Loucy (cell line): Measurements from ENCODE around the gene GORASP2.

ENCODE experiments used
- EZH2phosphoT487 ChIP-seq: fragments of 200-600 bp; IDR thresholded peaks from 2 replicates; pipeline ENCODE4 v1.6.1; 2018; ENCODE audit warnings: antibody characterized with exemption, mild to moderate bottlenecking, moderate library complexity, borderline replicate concordance
- TF ChIP-seq, protein P1 (sequence below): fragments of 200-600 bp; sonication (generic); conservative IDR thresholded peaks from 2 replicates; pipeline ENCODE4 v1.5.1; 2014; ENCODE audit warnings: mild to moderate bottlenecking, antibody characterized with exemption, low read length

DNA sequence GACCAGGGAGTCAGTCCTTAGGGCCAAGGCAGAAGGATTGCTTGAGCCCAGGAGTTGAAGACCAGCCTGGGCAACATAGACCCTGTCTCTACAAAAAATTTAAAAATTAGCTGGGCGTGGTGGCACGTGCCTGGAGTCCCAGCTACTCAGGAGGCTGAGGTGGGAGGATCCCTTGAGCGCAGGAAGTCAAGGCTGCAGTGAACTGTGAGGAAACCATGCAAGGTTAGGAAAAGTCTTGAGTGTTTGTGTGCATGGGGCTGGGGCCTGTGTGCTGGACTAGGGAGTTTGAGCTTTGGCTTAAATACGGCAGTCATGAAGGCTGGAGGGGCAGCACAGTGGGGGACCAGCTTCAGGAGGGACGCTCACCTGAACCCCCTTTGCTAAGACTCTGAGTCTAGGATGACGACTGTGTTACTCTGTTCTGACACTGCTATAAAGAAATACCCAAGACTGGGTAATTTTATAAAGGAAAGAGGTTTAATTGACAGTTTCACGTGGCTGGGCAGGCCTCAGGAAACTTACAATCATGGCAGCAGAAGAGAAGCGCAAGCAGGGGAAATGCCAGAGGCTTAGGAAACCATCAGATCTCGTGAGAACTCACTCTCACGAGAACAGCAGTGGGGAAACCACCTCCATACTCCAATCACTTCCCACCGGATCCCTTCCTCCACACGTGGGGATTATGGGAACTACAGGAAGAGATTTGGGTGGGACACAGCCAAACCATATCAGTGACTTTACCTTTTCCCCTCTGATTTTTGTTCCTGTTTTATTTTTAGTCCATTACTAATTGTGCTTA lies 39.4 kb downstream of the GORASP2 start:
- TF ChIP-seq, protein P1, sequence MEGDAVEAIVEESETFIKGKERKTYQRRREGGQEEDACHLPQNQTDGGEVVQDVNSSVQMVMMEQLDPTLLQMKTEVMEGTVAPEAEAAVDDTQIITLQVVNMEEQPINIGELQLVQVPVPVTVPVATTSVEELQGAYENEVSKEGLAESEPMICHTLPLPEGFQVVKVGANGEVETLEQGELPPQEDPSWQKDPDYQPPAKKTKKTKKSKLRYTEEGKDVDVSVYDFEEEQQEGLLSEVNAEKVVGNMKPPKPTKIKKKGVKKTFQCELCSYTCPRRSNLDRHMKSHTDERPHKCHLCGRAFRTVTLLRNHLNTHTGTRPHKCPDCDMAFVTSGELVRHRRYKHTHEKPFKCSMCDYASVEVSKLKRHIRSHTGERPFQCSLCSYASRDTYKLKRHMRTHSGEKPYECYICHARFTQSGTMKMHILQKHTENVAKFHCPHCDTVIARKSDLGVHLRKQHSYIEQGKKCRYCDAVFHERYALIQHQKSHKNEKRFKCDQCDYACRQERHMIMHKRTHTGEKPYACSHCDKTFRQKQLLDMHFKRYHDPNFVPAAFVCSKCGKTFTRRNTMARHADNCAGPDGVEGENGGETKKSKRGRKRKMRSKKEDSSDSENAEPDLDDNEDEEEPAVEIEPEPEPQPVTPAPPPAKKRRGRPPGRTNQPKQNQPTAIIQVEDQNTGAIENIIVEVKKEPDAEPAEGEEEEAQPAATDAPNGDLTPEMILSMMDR, result no peak
- no peak for TF ChIP-seq EZH2phosphoT487
